Measurements from ENCODE around the gene GIPC2. TPM values are rescaled to one million over a fixed set of nuclear protein-coding genes. Genes with fewer than 3 reads are reported as not detected.

Gene GIPC2
- total and polyA plus RNA-seq, 9 of the 15 experiments (the other 6 are each of a cell fraction or from before 2014, with no cell fraction given): 0.01 to 0.05 (median 0.04) TPM; not detected in 3

GRCh38 chr1:78004719-78005447 is 40.9 kb upstream of the GIPC2 start, which contains the start of gene DNAJB4 (continued):
- TF ChIP-seq REST (IDR thresholded peaks at IDR 0.05; ENCODE audit: borderline replicate concordance): no peak
- no peak for TF ChIP-seq REST (CRISPR knock-in tag; IDR thresholded peaks at IDR 0.05; ENCODE audit: low read depth)
- no peak for TF ChIP-seq STAT5A (IDR thresholded peaks at IDR 0.05; ENCODE audit: borderline replicate concordance, low read length)
- TF ChIP-seq CLOCK (CRISPR knock-in tag; IDR thresholded peaks at IDR 0.05; ENCODE audit: borderline replicate concordance): no peak
- no peak for TF ChIP-seq HBP1 (CRISPR knock-in tag; IDR thresholded peaks at IDR 0.05)
- TF ChIP-seq BRD9 (IDR thresholded peaks at IDR 0.05; ENCODE audit: low read depth, partially characterized antibody): peak; percentile 49
- TF ChIP-seq SRSF1 (IDR thresholded peaks at IDR 0.05; ENCODE audit: low read depth, low read length): no peak
- no peak for TF ChIP-seq NCOA1 (IDR thresholded peaks at IDR 0.05; ENCODE audit: low read depth)
- TF ChIP-seq ADNP (tag; IDR thresholded peaks at IDR 0.05): no peak
- no peak for TF ChIP-seq MITF (IDR thresholded peaks at IDR 0.05)

All from K562 (cell line).